ENCODE measurements around the gene OAS2. TPM values are rescaled to one million over a fixed set of nuclear protein-coding genes. Genes with fewer than 3 reads are reported as not detected.
"Not testable (repeated sequence)": the region's sequence is repeated elsewhere in the genome, so short reads cannot be mapped to it uniquely, and the experiment has no call there.

Gene OAS2
- total and polyA plus RNA-seq, 10 of the 15 experiments (the other 5 are each of a cell fraction or from before 2014, with no cell fraction given), result 32.4 to 290 (median 90.2) TPM

DNA sequence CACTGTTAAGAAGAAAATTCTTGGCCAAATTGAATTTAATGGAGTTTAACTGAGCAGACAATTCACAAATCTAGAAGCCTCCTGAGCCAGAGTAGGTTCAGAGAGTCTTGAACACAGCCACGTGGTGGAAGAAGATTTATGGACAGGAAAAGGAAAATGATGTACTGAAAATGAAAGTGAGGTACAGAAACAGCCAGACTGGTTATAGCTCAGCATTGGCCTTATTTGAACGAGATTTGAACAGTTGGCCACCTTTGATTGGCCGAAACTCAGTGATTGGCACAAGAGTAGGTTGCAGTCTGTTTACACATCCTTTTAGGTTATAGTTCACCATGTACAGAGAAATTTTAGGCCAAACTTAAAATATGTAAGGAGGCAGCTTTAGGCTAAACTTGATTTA lies 9.9 kb downstream of the OAS2 start (continued):
- TF ChIP-seq PKNOX1 (IDR thresholded peaks at IDR 0.05) (peak; percentile 89), REST (IDR thresholded peaks at IDR 0.05; ENCODE audit: low read depth, low read length) (no peak), GATAD2B (conservative IDR thresholded peaks at IDR 0.05; ENCODE audit: low read depth) (no peak)

DNA sequence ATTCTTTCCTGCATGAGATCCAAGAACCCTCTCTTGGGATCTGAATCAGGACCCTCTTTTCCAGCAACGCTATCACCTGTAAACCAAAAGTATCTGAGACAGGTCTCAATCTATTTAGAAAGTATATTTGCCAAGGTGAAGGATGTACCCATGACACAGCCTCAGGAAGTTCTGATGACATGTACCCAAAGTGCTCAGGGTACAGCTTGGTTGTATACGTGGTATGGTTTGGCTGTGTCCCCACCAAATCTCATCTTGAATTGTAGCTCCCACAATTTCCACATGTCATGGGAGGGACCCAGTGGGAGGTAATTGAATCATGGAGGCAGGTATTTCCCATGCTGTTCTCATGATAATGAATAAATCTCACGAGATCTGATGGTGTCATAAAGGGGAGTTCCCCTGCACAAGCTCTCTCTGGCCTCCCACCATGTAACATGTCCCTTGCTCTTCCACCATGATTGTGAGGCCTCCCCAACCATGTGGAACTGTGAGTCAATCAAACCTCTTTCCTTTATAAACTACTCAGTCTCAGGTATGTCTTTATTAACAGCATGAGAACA lies 10.6 kb downstream of the OAS2 start:
- FAIRE-seq; in situ Hi-C loops (cut with MboI); H3K4me3 ChIP-seq; H3K9ac ChIP-seq (ENCODE audit: control insufficient read depth, insufficient read depth, low read length); H3K27ac ChIP-seq (ENCODE audit: control insufficient read depth, insufficient read depth); H4K20me1 ChIP-seq (ENCODE audit: control insufficient read depth, insufficient read depth); H3K4me2 ChIP-seq (ENCODE audit: control insufficient read depth, insufficient read depth); ATAC-seq; DNase-seq (ENCODE audit: low read depth, low spot score); intact Hi-C loops (cut with micrococcal nuclease; ENCODE audit: unreplicated experiment); BruUV-seq (replicated peaks); H2AFZ ChIP-seq (ENCODE audit: control insufficient read depth, low read depth, low read length); H3K27me3 ChIP-seq (replicated peaks in 1 of 2; ENCODE audit: control insufficient read depth in 2 of 2, insufficient read depth in 2 of 2, low read length in 1 of 2): not testable (repeated sequence)
- peaks cover 46% of the 10 kb centered on the region for H3K79me2 ChIP-seq (ENCODE audit: control insufficient read depth, insufficient read depth, low read length)
- 67% methylated on average over 3 of the region's 3 CpGs for WGBS (ENCODE audit: insufficient coverage, insufficient replicate concordance, low lambda C conversion rate, missing lambda C conversion rate)
- RAD21 ChIA-PET (ENCODE audit: unreplicated experiment), result interaction anchor here (0.6 to 1.9 kb wide), 4 partner anchors 11 to 89 kb away, joined by 3 to 6 read pairs (median 4); partner anchors contain the start of genes OAS1 and OAS2
- H3K36me3 ChIP-seq (ENCODE audit: control insufficient read depth in 2 of 2, insufficient read depth in 2 of 2, low read length in 1 of 2), result peaks cover 20 to 74% of the 10 kb centered on the region in 2 experiments
- CTCF ChIA-PET, result interaction anchor here (1.1 to 1.7 kb wide), 5 partner anchors 9 to 196 kb away, joined by 3 to 7 read pairs (median 4); partner anchors contain the start of genes DDX54 and OAS2
- POLR2A ChIA-PET, result interaction anchor here (1.0 to 2.4 kb wide), 3 partner anchors 10 to 83 kb away, joined by 3 to 9 read pairs (median 4); partner anchors contain the start of genes OAS1 and OAS2
- SMC1A ChIA-PET (ENCODE audit: uncharacterized antibody, unreplicated experiment), result interaction anchor here (1.2 kb wide), 1 partner anchor 28 kb away, joined by 3 read pairs; no protein-coding TSS in a partner anchor
- H3K9me3 ChIP-seq (replicated peaks; ENCODE audit: control insufficient read depth, insufficient read depth, low read length), result peaks cover 36% of the 10 kb centered on the region
- peaks cover 17% of the 10 kb centered on the region for H3K4me1 ChIP-seq (ENCODE audit: control insufficient read depth, insufficient read depth, low read length)
